Neural cell (in vitro differentiated cells): ENCODE results near the gene PLSCR3. TPM values are rescaled to one million over a fixed set of nuclear protein-coding genes. Genes with fewer than 3 reads are reported as not detected.

Source experiments
- H2AFZ ChIP-seq: fragments of 200-600, 300-800 bp; sonication (generic), shearing (Covaris generic); 2 replicates; pipeline ENCODE4 v1.6.0; 2014; ENCODE audit warnings: low read depth, mild to moderate bottlenecking, antibody characterized with exemption, low read length, moderate library complexity
- H3F3A ChIP-seq: fragments of 200-600 bp; shearing (Covaris generic); 2 replicates; pipeline ENCODE4 v1.6.1; 2016; ENCODE audit warnings: mild to moderate bottlenecking, moderate library complexity, mixed read lengths, antibody characterized with exemption, low read length; ENCODE audit not compliant: insufficient read depth, poor library complexity, severe bottlenecking
- H3K27ac ChIP-seq: fragments of 200-600, 300-800 bp; sonication (generic), shearing (Covaris generic); 2 replicates; pipeline ENCODE4 v1.5.1; 2014; ENCODE audit warnings: mild to moderate bottlenecking, low read length, moderate library complexity
- H3K27me3 ChIP-seq: fragments of 300-800, 200-600 bp; sonication (generic), shearing (Covaris generic); 2 replicates; pipeline ENCODE4 v1.6.0; 2014; ENCODE audit warnings: mild to moderate bottlenecking, low read depth, low read length, moderate library complexity; ENCODE audit not compliant: insufficient read depth
- H3K36me3 ChIP-seq: fragments of 300-800, 200-600 bp; sonication (generic), shearing (Covaris generic); 2 replicates; pipeline ENCODE4 v1.5.1; 2014; ENCODE audit warnings: mild to moderate bottlenecking, antibody characterized with exemption, low read length, moderate library complexity; ENCODE audit not compliant: insufficient read depth
- H3K4me2 ChIP-seq: fragments of 300-800, 200-600 bp; sonication (generic), shearing (Covaris generic); 2 replicates; pipeline ENCODE4 v1.6.0; 2014; ENCODE audit warnings: mild to moderate bottlenecking, low read length
- H3K4me3 ChIP-seq: fragments of 300-800, 200-600 bp; sonication (generic), shearing (Covaris generic); 2 replicates; pipeline ENCODE4 v1.5.1; 2014; ENCODE audit warnings: mild to moderate bottlenecking, low read length, moderate library complexity
- H3K79me2 ChIP-seq: fragments of 200-600 bp; shearing (Covaris generic); replicated peaks from 2 replicates; pipeline ENCODE4 v1.6.0; 2014; ENCODE audit warnings: mild to moderate bottlenecking, low read length, moderate library complexity; ENCODE audit not compliant: insufficient read depth
- H3K9ac ChIP-seq: fragments of 300-800, 200-600 bp; sonication (generic), shearing (Covaris generic); 2 replicates; pipeline ENCODE4 v1.6.1; 2016; ENCODE audit warnings: mild to moderate bottlenecking, low read length, mixed read lengths
- H3K9me2 ChIP-seq: fragments of 200-600 bp; shearing (Covaris generic); 2 replicates; pipeline ENCODE4 v1.6.1; 2016; ENCODE audit warnings: mild to moderate bottlenecking, low read length, mixed read lengths; ENCODE audit not compliant: insufficient read depth
- H3K9me3 ChIP-seq: fragments of 200-600, 300-800 bp; sonication (generic), shearing (Covaris generic); 2 replicates; pipeline ENCODE4 v1.6.1; 2016; ENCODE audit warnings: mild to moderate bottlenecking, mixed run types, low read length, moderate library complexity, mixed read lengths
- H4K20me1 ChIP-seq: fragments of 200-600 bp; shearing (Covaris generic); 2 replicates; pipeline ENCODE4 v1.6.1; 2016; ENCODE audit warnings: mild to moderate bottlenecking, mixed run types; ENCODE audit not compliant: insufficient read depth
- CTCF ChIP-seq: fragments of 450-650 bp; IDR thresholded peaks from 2 replicates; pipeline ENCODE4 v1.5.1; 2014; ENCODE audit warnings: antibody characterized with exemption, mild to moderate bottlenecking, moderate library complexity; ENCODE audit not compliant: poor library complexity, severe bottlenecking
- EP300 ChIP-seq: fragments of 450-650 bp; conservative IDR thresholded peaks from 2 replicates; pipeline ENCODE4 v1.6.1; 2014; ENCODE audit warnings: antibody characterized with exemption, mild to moderate bottlenecking, moderate library complexity; ENCODE audit not compliant: poor library complexity, severe bottlenecking
- EZH2 ChIP-seq: fragments of 200-600, 300-800 bp; shearing (Covaris generic), sonication (generic); IDR thresholded peaks from 2 replicates; pipeline ENCODE4 v1.6.1; 2014; ENCODE audit warnings: antibody characterized with exemption, low read length, borderline replicate concordance, mild to moderate bottlenecking; ENCODE audit not compliant: insufficient read depth, poor library complexity, severe bottlenecking
- MXI1 ChIP-seq: fragments of 450-650 bp; conservative IDR thresholded peaks from 2 replicates; pipeline ENCODE4 v1.6.1; 2014; ENCODE audit warnings: antibody characterized with exemption, mild to moderate bottlenecking; ENCODE audit not compliant: poor library complexity, severe bottlenecking
- POLR2AphosphoS5 ChIP-seq: IDR thresholded peaks from 2 replicates; pipeline ENCODE4 v1.6.1; 2012
- RAD21 ChIP-seq: fragments of 450-650 bp; conservative IDR thresholded peaks from 2 replicates; pipeline ENCODE4 v1.6.1; 2014; ENCODE audit warnings: antibody characterized with exemption, mild to moderate bottlenecking, moderate library complexity
- REST ChIP-seq: IDR thresholded peaks from 2 replicates; pipeline ENCODE4 v1.6.1; 2012; ENCODE audit warnings: borderline replicate concordance
- SMC3 ChIP-seq: fragments of 450-650 bp; conservative IDR thresholded peaks from 2 replicates; pipeline ENCODE4 v1.6.1; 2014; ENCODE audit warnings: antibody characterized with exemption, mild to moderate bottlenecking, moderate library complexity; ENCODE audit not compliant: poor library complexity
- TAF1 ChIP-seq: IDR thresholded peaks from 2 replicates; pipeline ENCODE4 v1.6.1; 2012; ENCODE audit warnings: low read depth
- polyA plus RNA-seq: library from polyadenylated mRNA; depleted of rRNA; stranded (reverse); fragments of >200 nt; gene quantifications from 2 replicates; pipeline ENCODE4 v1.2.3, GENCODE V29; 2014

PLSCR3 gene
- polyA plus RNA-seq, 1 donor from 2014 or later = 15.9 TPM

- Histone ChIP-seq H3K36me3 (no peaks in the 10 kb centered on the region), H3K4me2 (no peak overlapping the region), H3K27ac (no peak overlapping the region), H3K79me2 (peaks cover 29% of the 10 kb centered on the region), H3K27me3 (no peaks in the 10 kb centered on the region), H3K9me2 (no peaks in the 10 kb centered on the region), H3K4me3 (no peak overlapping the region), H3F3A (no peaks in the 10 kb centered on the region), H4K20me1 (peaks cover 2% of the 10 kb centered on the region), H3K9me3 (no peaks in the 10 kb centered on the region), H2AFZ (no peak overlapping the region), H3K9ac (no peak overlapping the region)
- TF ChIP-seq REST = no peak
Measured at GRCh38 chr17:7408252-7408727, 14.0 kb upstream of the PLSCR3 start.

- no peaks in the 10 kb centered on the region for H3K27me3 ChIP-seq
- no peaks in the 10 kb centered on the region for H3K36me3 ChIP-seq
- peak within 1 kb of the TSS; percentile 88 for H3K4me3 ChIP-seq
- H3K9me3 ChIP-seq = no peaks in the 10 kb centered on the region
- H3F3A ChIP-seq = peaks cover 5% of the 10 kb centered on the region
- H3K9me2 ChIP-seq = no peaks in the 10 kb centered on the region
- peak within 1 kb of the TSS; percentile 98 for H3K9ac ChIP-seq
- H3K79me2 ChIP-seq = peaks cover 32% of the 10 kb centered on the region
- H3K4me2 ChIP-seq = peak within 1 kb of the TSS; percentile 73
- no peak for TF ChIP-seq EP300
- TF ChIP-seq CTCF = no peak
- TF ChIP-seq POLR2AphosphoS5 = no peak
- no peak for TF ChIP-seq RAD21
- TF ChIP-seq EZH2 = no peak
- TF ChIP-seq SMC3 = no peak
- TF ChIP-seq MXI1 = no peak
- no peak for TF ChIP-seq REST
- TF ChIP-seq TAF1 = no peak
- H2AFZ ChIP-seq = no peak within 1 kb of the TSS
- peaks cover 2% of the 10 kb centered on the region for H4K20me1 ChIP-seq
- peak within 1 kb of the TSS; percentile 31 for H3K27ac ChIP-seq
Measured at GRCh38 chr17:7407485-7408251, 13.3 kb upstream of the PLSCR3 start, which contains the start of gene NLGN2. Gene NLGN2 (plus strand): TSS chr17:7407845. CDS start chr17:7408256, 411 bp downstream.
